Epithelial cell of prostate (primary cell): ENCODE data around the gene DMAC2L.
"Not testable (repeated sequence)": the region's sequence is repeated elsewhere in the genome, so short reads cannot be mapped to it uniquely, and the experiment has no call there.

ENCODE experiments used
- DNase-seq: peaks from one replicate; pipeline ENCODE4 v3.0.0-alpha.2; 2011; ENCODE audit warnings: low read depth, low spot score
- H3K27ac ChIP-seq: fragments of 450-650 bp; 2 replicates; pipeline ENCODE4 v1.5.1; 2017; ENCODE audit warnings: mild to moderate bottlenecking

Gene DMAC2L

GRCh38 chr14:50311972-50312733, at the start of gene DMAC2L, which contains the start of gene L2HGDH:
DMAC2L (plus strand) TSS chr14:50312324; CDS start chr14:50321488, 9,164 bp downstream.
L2HGDH (minus strand) TSS chr14:50312229; CDS start chr14:50312150, 79 bp downstream.
- peak; percentile 37 for DNase-seq
- peak within 1 kb of the TSS; percentile 83 for H3K27ac ChIP-seq

- DNase-seq = no peak
- no peak overlapping the region for H3K27ac ChIP-seq
Measured at GRCh38 chr14:50262865-50263264, 49.3 kb upstream of the DMAC2L start.

- no peak overlapping the region for H3K27ac ChIP-seq
- no peak for DNase-seq
Measured at GRCh38 chr14:50263321-50263720, 48.8 kb upstream of the DMAC2L start.

- no peak for DNase-seq
- H3K27ac ChIP-seq = no peak overlapping the region
Measured at GRCh38 chr14:50265029-50265428, 47.1 kb upstream of the DMAC2L start.

- no peak for DNase-seq
- no peak overlapping the region for H3K27ac ChIP-seq
Measured at GRCh38 chr14:50270932-50271331, 41.2 kb upstream of the DMAC2L start.

GRCh38 chr14:50272498-50272897, 39.6 kb upstream of the DMAC2L start:
- DNase-seq = no peak
- H3K27ac ChIP-seq = no peak overlapping the region

- H3K27ac ChIP-seq = no peak overlapping the region
Measured at GRCh38 chr14:50285861-50286260, 26.3 kb upstream of the DMAC2L start.

GRCh38 chr14:50288146-50288545, 24.0 kb upstream of the DMAC2L start:
- no peak overlapping the region for H3K27ac ChIP-seq
- no peak for DNase-seq

More at GRCh38 chr14:50285861-50286260, 26.3 kb upstream of the DMAC2L start:
- DNase-seq = no peak

- DNase-seq = no peak
- no peak overlapping the region for H3K27ac ChIP-seq
Measured at GRCh38 chr14:50290306-50290705, 21.8 kb upstream of the DMAC2L start.

GRCh38 chr14:50299585-50299984, 12.5 kb upstream of the DMAC2L start:
- H3K27ac ChIP-seq = no peak overlapping the region
- no peak for DNase-seq

- no peak for DNase-seq
- no peak overlapping the region for H3K27ac ChIP-seq
Measured at GRCh38 chr14:50301914-50302313, 10.2 kb upstream of the DMAC2L start.

- DNase-seq = no peak
Measured at GRCh38 chr14:50303744-50304471, 8.2 kb upstream of the DMAC2L start.

GRCh38 chr14:50308363-50308915, 3.7 kb upstream of the DMAC2L start:
- no peak for DNase-seq
- no peak overlapping the region for H3K27ac ChIP-seq

More at GRCh38 chr14:50303744-50304471, 8.2 kb upstream of the DMAC2L start:
- H3K27ac ChIP-seq = no peak overlapping the region

- DNase-seq = no peak
- no peak overlapping the region for H3K27ac ChIP-seq
Measured at GRCh38 chr14:50310445-50310844, 1.7 kb upstream of the DMAC2L start.

- DNase-seq = no peak
Measured at GRCh38 chr14:50311337-50311971, 670 bp upstream of the DMAC2L start.

GRCh38 chr14:50312734-50313054, 570 bp downstream of the DMAC2L start:
- peak overlapping the region; percentile 83 for H3K27ac ChIP-seq
- DNase-seq = no peak

More at GRCh38 chr14:50311337-50311971, 670 bp upstream of the DMAC2L start:
- peak overlapping the region; percentile 83 for H3K27ac ChIP-seq

- not testable (repeated sequence) for DNase-seq, H3K27ac ChIP-seq
Measured at GRCh38 chr14:50314098-50314497, 2.0 kb downstream of the DMAC2L start.

GRCh38 chr14:50318031-50318626, 6.0 kb downstream of the DMAC2L start:
- no peak overlapping the region for H3K27ac ChIP-seq
- DNase-seq = no peak

- no peak for DNase-seq
- peak overlapping the region; percentile 82 for H3K27ac ChIP-seq
Measured at GRCh38 chr14:50319293-50319692, 7.2 kb downstream of the DMAC2L start.

GRCh38 chr14:50319721-50320120, 7.6 kb downstream of the DMAC2L start:
- H3K27ac ChIP-seq = peak overlapping the region; percentile 82
- no peak for DNase-seq
